AG04449 (cell line): ENCODE data around the gene CSTPP1.
A peak's percentile ranks its signal among the peaks of the same experiment; 100 is the strongest.

Experiments
- CTCF ChIA-PET: fragments of 350-600 bp; formaldehyde crosslinking; extraction: SDS; loops from one replicate; lab custom pipeline; 2021; ENCODE audit warnings: antibody characterized with exemption; lab: Yijun Ruan, JAX
- POLR2A ChIA-PET: fragments of 400-600, 350-600 bp; formaldehyde crosslinking; extraction: SDS; loops from one replicate; lab custom pipeline; 2020; ENCODE audit warnings: antibody characterized with exemption, inconsistent platforms; lab: Yijun Ruan, JAX
- DNase-seq: peaks from one replicate; pipeline ENCODE4 v3.0.0-alpha.2; 2010; ENCODE audit warnings: low read depth, low spot score
- H3K4me3 ChIP-seq: 2 replicates; pipeline ENCODE4 v1.5.1; 2011; ENCODE audit warnings: low read depth, mild to moderate bottlenecking, control low read depth, low read length
- TF ChIP-seq, protein P1 (sequence below): IDR thresholded peaks from one replicate; pipeline ENCODE4 v1.5.1; 2011; ENCODE audit warnings: mild to moderate bottlenecking, moderate library complexity, low read length, control low read depth, inconsistent platforms; ENCODE audit not compliant: insufficient read depth; ENCODE audit errors: missing control alignments

Gene CSTPP1

GRCh38 chr11:47166368-47166767, 229.8 kb downstream of the CSTPP1 start:
- no peak for DNase-seq
- ChIA-PET CTCF (interaction anchor here (5.8 to 8.4 kb wide), 3 partner anchors 13 to 283 kb away, joined by 42 to 106 read pairs (median 89); partner anchors contain the start of gene NR1H3), POLR2A (interaction anchor here (0.6 kb wide), 1 partner anchor 99 kb away, joined by 3 read pairs; no protein-coding TSS in a partner anchor)
- H3K4me3 ChIP-seq, result no peak overlapping the region
- TF ChIP-seq, protein P1, sequence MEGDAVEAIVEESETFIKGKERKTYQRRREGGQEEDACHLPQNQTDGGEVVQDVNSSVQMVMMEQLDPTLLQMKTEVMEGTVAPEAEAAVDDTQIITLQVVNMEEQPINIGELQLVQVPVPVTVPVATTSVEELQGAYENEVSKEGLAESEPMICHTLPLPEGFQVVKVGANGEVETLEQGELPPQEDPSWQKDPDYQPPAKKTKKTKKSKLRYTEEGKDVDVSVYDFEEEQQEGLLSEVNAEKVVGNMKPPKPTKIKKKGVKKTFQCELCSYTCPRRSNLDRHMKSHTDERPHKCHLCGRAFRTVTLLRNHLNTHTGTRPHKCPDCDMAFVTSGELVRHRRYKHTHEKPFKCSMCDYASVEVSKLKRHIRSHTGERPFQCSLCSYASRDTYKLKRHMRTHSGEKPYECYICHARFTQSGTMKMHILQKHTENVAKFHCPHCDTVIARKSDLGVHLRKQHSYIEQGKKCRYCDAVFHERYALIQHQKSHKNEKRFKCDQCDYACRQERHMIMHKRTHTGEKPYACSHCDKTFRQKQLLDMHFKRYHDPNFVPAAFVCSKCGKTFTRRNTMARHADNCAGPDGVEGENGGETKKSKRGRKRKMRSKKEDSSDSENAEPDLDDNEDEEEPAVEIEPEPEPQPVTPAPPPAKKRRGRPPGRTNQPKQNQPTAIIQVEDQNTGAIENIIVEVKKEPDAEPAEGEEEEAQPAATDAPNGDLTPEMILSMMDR, result no peak

DNA sequence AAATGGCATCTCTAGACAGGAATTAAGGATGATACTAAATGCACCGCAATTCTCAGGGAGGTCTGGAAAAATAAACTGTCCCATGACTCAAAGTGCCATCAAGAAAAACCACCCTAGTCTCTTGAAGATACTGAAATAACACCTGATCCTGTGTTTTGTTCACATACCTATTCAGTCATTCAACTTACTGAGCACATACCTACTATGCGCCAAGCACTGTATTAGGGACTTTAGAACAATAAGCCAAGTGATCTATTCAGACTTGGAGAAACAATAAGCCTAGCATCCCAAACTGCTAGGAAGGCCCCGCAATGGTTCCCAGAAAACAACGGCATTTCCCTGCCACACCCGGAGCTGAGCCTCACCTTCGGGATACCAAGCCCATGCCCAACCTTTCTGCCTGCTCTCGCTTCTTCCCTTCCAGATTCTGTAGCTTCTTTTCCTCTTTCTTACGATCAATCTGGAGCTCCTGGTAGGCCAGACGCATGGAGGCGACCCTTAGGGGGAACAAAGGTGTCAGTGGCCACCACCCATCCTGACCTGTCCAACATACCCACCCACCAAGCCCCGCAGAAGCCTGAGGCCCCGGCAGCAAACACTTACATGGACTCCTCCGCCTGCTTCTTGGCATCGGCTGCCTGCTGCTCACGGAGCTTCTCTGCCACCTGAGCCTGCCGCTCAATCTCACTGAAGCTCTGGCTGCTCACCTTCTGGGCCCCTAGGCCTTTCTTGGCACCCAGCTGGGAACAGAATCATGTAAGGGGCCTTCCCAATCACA, 234.7 kb downstream of the CSTPP1 start:
- TF ChIP-seq, protein P1, result no peak
- CTCF ChIA-PET, result interaction anchor here (0.9 to 11.2 kb wide), 5 partner anchors 8 to 183 kb away, joined by 3 to 88 read pairs (median 8); partner anchors contain the start of gene NR1H3
- DNase-seq, result no peak
- H3K4me3 ChIP-seq, result no peak overlapping the region
- POLR2A ChIA-PET, result interaction anchor here (0.5 kb wide), 1 partner anchor 305 kb away, joined by 3 read pairs; no protein-coding TSS in a partner anchor

- no peak overlapping the region for H3K4me3 ChIP-seq
- DNase-seq, result no peak
- ChIA-PET POLR2A (no interaction called here), CTCF (interaction anchor here (0.9 to 11.2 kb wide), 7 partner anchors 9 to 183 kb away, joined by 3 to 88 read pairs (median 5); partner anchors contain the start of genes DDB2 and NR1H3)
- TF ChIP-seq, protein P1, result no peak
Observed at GRCh38 chr11:47171856-47172255, 235.3 kb downstream of the CSTPP1 start.

- H3K4me3 ChIP-seq, result no peak overlapping the region
- POLR2A ChIA-PET, result no interaction called here
- DNase-seq, result no peak
- TF ChIP-seq, protein P1, result no peak
- CTCF ChIA-PET, result interaction anchor here (0.9 to 11.2 kb wide), 5 partner anchors 10 to 182 kb away, joined by 3 to 88 read pairs (median 8); partner anchors contain the start of gene DDB2
Observed at GRCh38 chr11:47172740-47173336, 236.3 kb downstream of the CSTPP1 start.

DNA sequence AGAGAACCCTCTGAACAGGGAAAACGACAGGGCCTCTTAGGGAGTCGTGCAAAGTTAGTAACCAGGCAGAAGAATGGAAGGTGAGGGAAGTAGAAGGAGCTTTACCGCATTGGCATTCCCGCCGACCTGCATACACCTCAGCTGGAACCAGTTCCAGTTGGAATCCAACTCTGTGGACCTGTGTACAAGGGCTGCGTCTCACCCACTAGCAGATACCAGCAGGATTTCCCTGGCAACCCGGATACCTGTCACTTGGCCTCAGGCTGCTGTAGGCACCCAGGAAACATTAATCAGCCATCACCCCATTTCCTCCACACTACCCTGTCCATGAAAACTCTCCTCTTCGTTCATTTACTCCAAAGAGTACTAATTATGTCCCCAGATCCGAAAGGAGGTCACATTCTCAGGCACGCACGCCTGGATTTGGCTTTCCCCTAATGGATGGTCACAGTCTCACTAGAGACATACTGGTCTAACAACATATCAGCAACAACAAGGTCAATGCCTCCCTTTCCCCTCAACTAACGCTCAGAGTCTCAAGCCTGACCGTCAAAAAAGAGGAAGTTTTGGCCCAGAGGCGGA, 239.3 kb downstream of the CSTPP1 start:
- DNase-seq, result no peak
- TF ChIP-seq, protein P1, result no peak
- ChIA-PET POLR2A (no interaction called here), CTCF (interaction anchor here (1.3 to 11.2 kb wide), 4 partner anchors 9 to 176 kb away, joined by 4 to 99 read pairs (median 48); partner anchors contain the start of gene MYBPC3)
- peak overlapping the region; percentile 98 for H3K4me3 ChIP-seq
